HCT116 (cell line): ENCODE results near the gene CYP1A2. TPM values are rescaled to one million over a fixed set of nuclear protein-coding genes. Genes with fewer than 3 reads are reported as not detected.

ENCODE experiments used
- ATAC-seq: fragments of 200-7000 bp; cut with Tn5 transposase; 2 replicates; pipeline ENCODE4 v1.9.1; 2020; ENCODE audit warnings: mild to moderate bottlenecking, moderate library complexity
- BruUV-seq: library from RNA; stranded (reverse); fragments of 400-500 nt; replicated peaks from 2 replicates; lab custom pipeline; 2021; lab: Mats Ljungman, UMichigan
- CTCF ChIA-PET: fragments of 300-600 bp; sonication (Branson Sonifier 250); formaldehyde crosslinking; loops from one replicate; lab custom pipeline; 2021; ENCODE audit warnings: antibody characterized with exemption; lab: Charles Lee
- POLR2A ChIA-PET: fragments of 300-600, 350-600 bp; sonication (Branson Sonifier 250); formaldehyde crosslinking; loops from one replicate; lab custom pipeline; 2021; ENCODE audit warnings: antibody characterized with exemption; lab: Charles Lee
- RAD21 ChIA-PET, 2 experiments: fragments of 300-600 bp; sonication (Branson Sonifier 250); formaldehyde crosslinking; loops; one replicate each; lab custom pipeline; 2023; ENCODE audit warnings: low total read pairs in 2 of 2; ENCODE audit not compliant: uncharacterized antibody in 2 of 2, unreplicated experiment in 2 of 2, low non-redundant PET in 1 of 2; lab: Charles Lee
- DNase-seq: peaks from one replicate; pipeline ENCODE4 v3.0.0-alpha.2; 2010; ENCODE audit warnings: low read depth, low spot score
- H2AFZ ChIP-seq: fragments of 200-600 bp; shearing (Covaris generic), sonication (generic); 2 replicates; pipeline ENCODE4 v1.6.1; 2017; ENCODE audit warnings: low read depth, mixed run types, mixed read lengths, antibody characterized with exemption, low read length; ENCODE audit not compliant: poor library complexity, severe bottlenecking
- H3K27ac ChIP-seq: 2 replicates; pipeline ENCODE4 v1.5.1; 2012; ENCODE audit warnings: low read depth, low read length
- H3K27me3 ChIP-seq: fragments of 200-600 bp; sonication (generic); 2 replicates; pipeline ENCODE4 v1.6.1; 2016; ENCODE audit warnings: mixed run types, low read length, mixed read lengths; ENCODE audit not compliant: insufficient read depth
- H3K36me3 ChIP-seq, 2 experiments: fragments of 200-500 bp in 1 of 2; fragments of 200-600 bp in 1 of 2; sonication (Bioruptor generic) in 1 of 2; sonication (generic) in 1 of 2; 2 replicates each; pipeline versions ENCODE4 v1.5.1 to v1.6.1; 2014 to 2016; ENCODE audit warnings: low read length in 2 of 2, inconsistent platforms in 1 of 2, mixed read lengths in 1 of 2, mixed run types in 1 of 2; ENCODE audit not compliant: insufficient read depth in 2 of 2, control insufficient read depth in 1 of 2
- H3K4me1 ChIP-seq, 2 experiments: fragments of 200-600 bp in 1 of 2; sonication (generic) in 1 of 2; 2 replicates each; pipeline versions ENCODE4 v1.5.1 to v1.6.1; 2012 to 2017; ENCODE audit warnings: low read length in 2 of 2, inconsistent platforms in 1 of 2, mild to moderate bottlenecking in 1 of 2, mixed read lengths in 1 of 2, mixed run types in 1 of 2, moderate library complexity in 1 of 2; ENCODE audit not compliant: insufficient read depth in 2 of 2, control insufficient read depth in 1 of 2
- H3K4me2 ChIP-seq: fragments of 200-600 bp; sonication (generic); 2 replicates; pipeline ENCODE4 v1.6.1; 2017; ENCODE audit warnings: mixed run types, low read length, mixed read lengths
- H3K4me3 ChIP-seq, 2 experiments: fragments of 200-600 bp in 1 of 2; sonication (generic) in 1 of 2; replicated peaks in 1 of 2; 2 replicates each; pipeline ENCODE4 v1.5.1; 2011 to 2016; ENCODE audit warnings: low read length in 2 of 2, control low read depth in 1 of 2, low read depth in 1 of 2, mild to moderate bottlenecking in 1 of 2, mixed read lengths in 1 of 2, mixed run types in 1 of 2
- H3K79me2 ChIP-seq: fragments of 200-600 bp; sonication (generic); 2 replicates; pipeline ENCODE4 v1.6.1; 2017; ENCODE audit warnings: mild to moderate bottlenecking, mixed run types, low read length, moderate library complexity, mixed read lengths; ENCODE audit not compliant: insufficient read depth
- H3K9ac ChIP-seq: fragments of 200-600 bp; sonication (generic); 2 replicates; pipeline ENCODE4 v1.6.1; 2016; ENCODE audit warnings: low read length, mixed read lengths
- H3K9me2 ChIP-seq: fragments of 200-600 bp; sonication (generic), shearing (Covaris generic); 2 replicates; pipeline ENCODE4 v1.6.1; 2017; ENCODE audit warnings: mixed run types, mild to moderate bottlenecking, moderate library complexity; ENCODE audit not compliant: insufficient read depth
- H3K9me3 ChIP-seq, 2 experiments: fragments of 200-500 bp in 1 of 2; fragments of 200-600 bp in 1 of 2; sonication (Bioruptor generic) in 1 of 2; sonication (generic) in 1 of 2; 2 replicates each; pipeline ENCODE4 v1.6.1; 2014 to 2017; ENCODE audit warnings: low read length in 2 of 2, mixed read lengths in 2 of 2, inconsistent platforms in 1 of 2, low read depth in 1 of 2, mild to moderate bottlenecking in 1 of 2, mixed run types in 1 of 2, moderate library complexity in 1 of 2; ENCODE audit not compliant: control insufficient read depth in 1 of 2, insufficient read depth in 1 of 2
- H4K20me1 ChIP-seq: fragments of 200-600 bp; sonication (generic), shearing (Covaris generic); 2 replicates; pipeline ENCODE4 v1.6.1; 2017; ENCODE audit warnings: mixed run types, mild to moderate bottlenecking, moderate library complexity; ENCODE audit not compliant: insufficient read depth
- CTCF ChIP-seq, 3 experiments: fragments of 200-600 bp in 1 of 3; sonication (generic) in 1 of 3; IDR thresholded peaks in 2 of 3; conservative IDR thresholded peaks in 1 of 3; 2 replicates each; pipeline ENCODE4 v1.5.1; 2012 to 2017; ENCODE audit warnings: low read depth in 2 of 3, low read length in 2 of 3, antibody characterized with exemption in 1 of 3, borderline replicate concordance in 1 of 3, control low read depth in 1 of 3, mild to moderate bottlenecking in 1 of 3, mixed read lengths in 1 of 3, mixed run types in 1 of 3, moderate library complexity in 1 of 3; ENCODE audit not compliant: insufficient read depth in 1 of 3
- EZH2 ChIP-seq: fragments of 200-600 bp; sonication (generic); IDR thresholded peaks from 2 replicates; pipeline ENCODE4 v1.6.1; 2017; ENCODE audit warnings: antibody characterized with exemption, mixed run types
- EZH2phosphoT487 ChIP-seq: fragments of 200-600 bp; IDR thresholded peaks from 2 replicates; pipeline ENCODE4 v1.6.1; 2018; ENCODE audit warnings: antibody characterized with exemption, borderline replicate concordance
- FOSL1 ChIP-seq: IDR thresholded peaks from 2 replicates; pipeline ENCODE4 v1.6.1; 2012; ENCODE audit warnings: low read depth
- JUND ChIP-seq: IDR thresholded peaks from 2 replicates; pipeline ENCODE4 v1.6.1; 2012
- MAX ChIP-seq: IDR thresholded peaks from 2 replicates; pipeline ENCODE4 v1.6.1; 2012
- POLR2A ChIP-seq: IDR thresholded peaks from 2 replicates; pipeline ENCODE4 v1.7.0; 2011; ENCODE audit warnings: borderline replicate concordance; ENCODE audit not compliant: insufficient read depth, insufficient read length; ENCODE audit errors: extremely low read depth
- POLR2AphosphoS5 ChIP-seq: IDR thresholded peaks from 2 replicates; pipeline ENCODE4 v1.6.1; 2011; ENCODE audit warnings: mild to moderate bottlenecking, low read depth, low read length, moderate library complexity
- RAD21 ChIP-seq: IDR thresholded peaks from 2 replicates; pipeline ENCODE4 v1.6.1; 2012; ENCODE audit warnings: low read depth, mild to moderate bottlenecking
- SRF ChIP-seq: IDR thresholded peaks from 2 replicates; pipeline ENCODE4 v1.6.1; 2012; ENCODE audit warnings: low read depth
- TCF7L2 ChIP-seq: IDR thresholded peaks from 2 replicates; pipeline ENCODE4 v1.7.0; 2011; ENCODE audit warnings: borderline replicate concordance, inconsistent platforms; ENCODE audit not compliant: insufficient read depth, insufficient read length; ENCODE audit errors: extremely low read depth
- YY1 ChIP-seq: IDR thresholded peaks from 2 replicates; pipeline ENCODE4 v1.6.1; 2011; ENCODE audit warnings: low read length, low read depth, moderate library complexity, mild to moderate bottlenecking; ENCODE audit not compliant: insufficient replicate concordance; ENCODE audit errors: extremely low read depth
- ZNF274 ChIP-seq: fragments of 200-500 bp; sonication (Bioruptor generic); IDR thresholded peaks from 2 replicates; pipeline ENCODE4 v1.6.1; 2014; ENCODE audit warnings: mild to moderate bottlenecking, low read depth, low read length, inconsistent platforms
- intact Hi-C: fragments of 100-400 bp; cut with micrococcal nuclease; formaldehyde crosslinking; loops from 2 replicates; pipeline ENCODE4 v1.10.0; 2022
- total RNA-seq: library from RNA; stranded (reverse); gene quantifications from one replicate; pipeline ENCODE4 v1.2.1, GENCODE V29; 2021; ENCODE audit not compliant: unreplicated experiment

CYP1A2 gene
- total RNA-seq, 1 experiment from 2014 or later, result not detected

- ATAC-seq (no peak), DNase-seq (no peak)
- ChIA-PET POLR2A (no interaction called here), RAD21 (no interaction called here), CTCF (no interaction called here)
- Histone ChIP-seq H3K9me3 (no peaks in the 10 kb centered on the region), H3K27ac (no peak overlapping the region), H3K27me3 (no peaks in the 10 kb centered on the region), H2AFZ (no peak overlapping the region), H3K4me2 (no peak overlapping the region), H3K9me2 (no peaks in the 10 kb centered on the region), H3K4me1 (no peaks in the 10 kb centered on the region), H3K4me3 (no peak overlapping the region), H4K20me1 (no peaks in the 10 kb centered on the region), H3K9ac (no peak overlapping the region), H3K79me2 (no peaks in the 10 kb centered on the region), H3K36me3 (no peaks in the 10 kb centered on the region)
- intact Hi-C loops, result no loop called here
- no peak for TF ChIP-seq ZNF274
- TF ChIP-seq CTCF (IDR thresholded peaks at IDR 0.05 in 2 of 3, conservative IDR thresholded peaks at IDR 0.05 in 1 of 3; ENCODE audit: borderline replicate concordance in 1 of 3, insufficient read depth in 1 of 3, low read depth in 2 of 3, low read length in 2 of 3), result no peak
- no peak for TF ChIP-seq YY1
- no peak for TF ChIP-seq SRF
- no peak for TF ChIP-seq POLR2A
- TF ChIP-seq RAD21, result no peak
- TF ChIP-seq TCF7L2, result no peak
- no peak for TF ChIP-seq MAX
- no peak for TF ChIP-seq JUND
- TF ChIP-seq EZH2phosphoT487, result no peak
- TF ChIP-seq FOSL1, result no peak
- no peak for TF ChIP-seq EZH2
- no peak for TF ChIP-seq POLR2AphosphoS5
- no TSS peak for BruUV-seq
These were observed 38.1 kb upstream of the CYP1A2 start for GRCh38 chr15:74710319-74711094.
